Liver (tissue), 2 donors: ENCODE results near the gene A4GALT.
"Not testable (repeated sequence)": the region's sequence is repeated elsewhere in the genome, so short reads cannot be mapped to it uniquely, and the experiment has no call there.

Experiments
- RAD21 ChIP-seq, 2 donors: IDR thresholded peaks; 2 replicates each; pipeline ENCODE4 v1.6.1; 2016; ENCODE audit warnings: antibody characterized with exemption in 2 of 2, mild to moderate bottlenecking in 2 of 2
- REST ChIP-seq: IDR thresholded peaks from 2 replicates; pipeline ENCODE4 v1.6.1; 2016; ENCODE audit warnings: antibody characterized with exemption, mild to moderate bottlenecking
- donor health status: healthy.

GRCh38 chr22:42750421-42750820 lies 29.8 kb upstream of the A4GALT start:
- not testable (repeated sequence) for TF ChIP-seq REST; RAD21 (IDR thresholded peaks at IDR 0.05)
